Body of pancreas (tissue), 4 donors: Measurements from ENCODE around the gene PARK7. TPM values are rescaled to one million over a fixed set of nuclear protein-coding genes. Genes with fewer than 3 reads are reported as not detected.

ENCODE experiments used
- ATAC-seq: fragments of 150-250 bp; one replicate; pipeline ENCODE4 v1.9.1; 2016
- DNase-seq, 4 donors: peaks; one replicate each; pipeline ENCODE4 v3.0.0-alpha.2; 2019
- H3K27ac ChIP-seq, 4 donors: fragments of 200-600 bp; sonication (generic); 1 replicate in 3 of 4; 2 replicates in 1 of 4; pipeline versions ENCODE4 v1.5.1 to v1.6.1; 2016 to 2019; ENCODE audit warnings: mild to moderate bottlenecking in 1 of 4, mixed read lengths in 1 of 4, moderate library complexity in 1 of 4
- H3K27me3 ChIP-seq, 2 donors: fragments of 200-600 bp; sonication (generic); one replicate each; pipeline ENCODE4 v1.6.0; 2016; ENCODE audit warnings: mild to moderate bottlenecking in 1 of 2
- H3K36me3 ChIP-seq, 2 donors: fragments of 200-600 bp; sonication (generic); replicated peaks in 1 of 2; 2 replicates each; pipeline ENCODE4 v1.5.1; 2016; ENCODE audit warnings: low read depth in 2 of 2; ENCODE audit not compliant: insufficient read depth in 1 of 2
- H3K4me1 ChIP-seq: fragments of 200-600 bp; sonication (generic); one replicate; pipeline ENCODE4 v1.6.0; 2016
- H3K4me3 ChIP-seq, 2 donors: fragments of 200-600 bp; sonication (generic); 1 replicate in 1 of 2; 2 replicates in 1 of 2; pipeline ENCODE4 v1.5.1; 2016 to 2019
- H3K9me3 ChIP-seq, 3 donors: fragments of 200-600 bp; sonication (generic); 1 replicate in 2 of 3; 2 replicates in 1 of 3; pipeline ENCODE4 v1.5.1; 2016
- POLR2A ChIP-seq, 3 donors: fragments of 450-650 bp; IDR thresholded peaks; one replicate each; pipeline ENCODE4 v1.6.1; 2016; ENCODE audit warnings: antibody characterized with exemption in 3 of 3, mild to moderate bottlenecking in 2 of 3
- WGBS, 2 donors: methylation state at CpG; one replicate each; pipeline ENCODE4 v1.1.5; 2017; 5-methylcytosine and 5-hydroxymethylcytosine counted together
- intact Hi-C: fragments of 100-400 bp; cut with DNase I; formaldehyde crosslinking; loops from one replicate; pipeline ENCODE4 v1.15.1; 2023
- total RNA-seq, 2 donors: library from RNA; depleted of rRNA; stranded (reverse); fragments of >200 nt; gene quantifications; one replicate each; pipeline ENCODE4 v1.1.0, GENCODE V29; 2016
- TF ChIP-seq, protein P1 (sequence below), 7 experiments: fragments of 450-650 bp in 4 of 7; fragments of 200-600 bp in 3 of 7; sonication (generic) in 3 of 7; IDR thresholded peaks; one replicate each; pipeline ENCODE4 v1.5.1; 2016 to 2019; ENCODE audit warnings: antibody characterized with exemption in 7 of 7

Gene PARK7
- total RNA-seq, 2 donors from 2014 or later: 88.3 to 110 TPM

DNA sequence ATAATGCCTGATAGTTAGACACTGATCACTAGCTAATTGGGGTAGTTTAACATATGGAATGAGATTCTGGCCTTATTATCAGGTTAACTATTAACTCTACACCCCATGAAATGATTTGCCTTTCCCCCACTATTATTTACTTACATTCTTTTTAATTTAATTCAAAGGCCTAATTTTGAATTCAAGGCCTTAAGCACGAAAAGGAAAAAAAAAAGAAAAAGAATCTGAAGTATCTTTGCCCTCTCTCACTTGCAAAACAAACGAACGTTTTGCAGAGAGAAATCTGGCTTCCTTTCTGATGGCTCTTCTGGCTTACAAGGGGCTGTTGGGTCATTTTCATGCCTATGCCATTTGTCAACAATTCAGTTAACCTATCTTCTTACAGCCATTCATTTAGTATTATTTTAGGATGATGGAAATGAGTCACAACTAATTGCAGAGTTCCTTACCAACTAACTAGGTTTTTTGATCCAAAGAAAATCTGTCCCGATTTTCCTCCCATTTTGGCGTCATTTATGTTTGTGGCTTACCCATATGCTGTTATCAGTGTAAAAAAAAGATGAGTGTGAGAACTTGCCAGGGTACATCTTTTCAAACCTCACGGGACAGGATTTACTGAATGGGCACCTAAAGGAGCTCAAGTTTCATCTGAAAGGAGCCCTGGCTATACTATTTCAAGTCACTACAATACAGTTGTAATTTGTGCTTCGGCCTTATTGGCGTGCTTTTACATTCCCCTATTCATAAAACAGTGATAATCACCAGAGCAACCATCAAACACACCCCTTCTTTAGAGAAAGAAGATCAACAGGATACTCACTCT lies 66.4 kb downstream of the PARK7 start:
- 9 to 21% methylated on average over 8 of the region's 8 CpGs for WGBS, 2 donors
- Histone ChIP-seq H3K4me1 (peaks cover 46% of the 10 kb centered on the region), H3K4me3 (no peak overlapping the region), H3K27me3 (no peaks in the 10 kb centered on the region), H3K27ac (peak overlapping the region; percentile 96 to 100 (median 99)), H3K9me3 (no peaks in the 10 kb centered on the region), H3K36me3 (no peaks in the 10 kb centered on the region)
- intact Hi-C loops: no loop called here
- peak in 1 of 3 donors; percentile 8 for TF ChIP-seq POLR2A (IDR thresholded peaks at IDR 0.05)
- TF ChIP-seq, protein P1, sequence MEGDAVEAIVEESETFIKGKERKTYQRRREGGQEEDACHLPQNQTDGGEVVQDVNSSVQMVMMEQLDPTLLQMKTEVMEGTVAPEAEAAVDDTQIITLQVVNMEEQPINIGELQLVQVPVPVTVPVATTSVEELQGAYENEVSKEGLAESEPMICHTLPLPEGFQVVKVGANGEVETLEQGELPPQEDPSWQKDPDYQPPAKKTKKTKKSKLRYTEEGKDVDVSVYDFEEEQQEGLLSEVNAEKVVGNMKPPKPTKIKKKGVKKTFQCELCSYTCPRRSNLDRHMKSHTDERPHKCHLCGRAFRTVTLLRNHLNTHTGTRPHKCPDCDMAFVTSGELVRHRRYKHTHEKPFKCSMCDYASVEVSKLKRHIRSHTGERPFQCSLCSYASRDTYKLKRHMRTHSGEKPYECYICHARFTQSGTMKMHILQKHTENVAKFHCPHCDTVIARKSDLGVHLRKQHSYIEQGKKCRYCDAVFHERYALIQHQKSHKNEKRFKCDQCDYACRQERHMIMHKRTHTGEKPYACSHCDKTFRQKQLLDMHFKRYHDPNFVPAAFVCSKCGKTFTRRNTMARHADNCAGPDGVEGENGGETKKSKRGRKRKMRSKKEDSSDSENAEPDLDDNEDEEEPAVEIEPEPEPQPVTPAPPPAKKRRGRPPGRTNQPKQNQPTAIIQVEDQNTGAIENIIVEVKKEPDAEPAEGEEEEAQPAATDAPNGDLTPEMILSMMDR (IDR thresholded peaks at IDR 0.05): peak in 1 of 7 experiments; percentile 16
- ATAC-seq: no peak
- DNase-seq: no peak

DNA sequence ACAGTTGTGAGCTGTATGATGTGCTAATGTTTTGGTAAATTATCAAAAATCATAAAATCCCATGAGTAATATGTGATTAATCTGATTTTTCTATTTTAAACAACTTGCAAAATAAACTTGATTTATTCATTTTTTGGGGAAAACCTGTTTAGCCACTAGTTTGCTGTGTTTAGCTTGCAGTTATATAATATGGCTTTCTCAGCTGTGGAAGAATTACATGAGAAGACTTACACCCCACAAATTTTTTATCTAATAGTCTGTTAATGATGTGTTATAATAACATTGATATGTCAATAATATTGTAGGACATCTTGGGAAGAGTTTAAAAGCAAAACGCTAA lies 67.0 kb downstream of the PARK7 start:
- WGBS, 2 donors: 13 to 16% methylated on average over 1 of the region's 1 CpG
- peak overlapping the region; percentile 58 to 100 (median 99) for H3K27ac ChIP-seq
- no peaks in the 10 kb centered on the region for H3K36me3 ChIP-seq
- H3K9me3 ChIP-seq: no peaks in the 10 kb centered on the region
- no peak for TF ChIP-seq POLR2A (IDR thresholded peaks at IDR 0.05)
- TF ChIP-seq, protein P1 (IDR thresholded peaks at IDR 0.05): no peak
- H3K27me3 ChIP-seq: no peaks in the 10 kb centered on the region
- peaks cover 42% of the 10 kb centered on the region for H3K4me1 ChIP-seq
- intact Hi-C loops: no loop called here
- ATAC-seq: no peak
- H3K4me3 ChIP-seq: no peak overlapping the region
- no peak for DNase-seq

DNA sequence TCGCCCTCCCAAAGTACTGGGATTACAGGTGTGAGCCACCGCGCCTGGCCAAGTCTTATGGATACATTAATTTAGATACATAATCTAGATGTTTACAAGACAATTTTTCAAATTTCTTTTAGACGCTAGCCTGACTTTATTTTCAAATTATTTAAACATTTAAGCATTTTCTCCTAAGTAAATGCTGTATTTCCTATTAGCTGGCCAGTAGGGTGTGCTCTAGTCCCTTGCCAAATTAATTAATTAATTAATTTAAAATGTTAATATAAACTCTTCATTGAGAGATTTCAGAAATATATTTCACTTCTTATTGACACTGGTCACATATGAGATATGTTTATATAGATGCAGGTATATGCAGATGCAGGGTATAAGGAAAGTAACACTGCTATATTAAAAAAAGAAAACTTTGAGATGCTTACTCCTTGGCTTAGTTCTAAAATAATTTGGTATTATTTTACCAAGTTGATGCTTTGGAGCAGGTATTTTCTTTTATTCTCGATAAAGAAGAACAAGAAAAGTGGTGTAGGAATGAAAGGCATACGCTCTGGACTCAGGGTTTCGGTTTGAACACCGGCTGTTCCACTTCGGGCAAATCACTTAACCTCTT lies 69.8 kb downstream of the PARK7 start:
- H3K27ac ChIP-seq: peak overlapping the region in 2 of 4 donors; percentile 98 to 100
- no peak for ATAC-seq
- H3K9me3 ChIP-seq: no peaks in the 10 kb centered on the region
- TF ChIP-seq, protein P1 (IDR thresholded peaks at IDR 0.05): peak; percentile 36 to 84 (median 76)
- no peak for TF ChIP-seq POLR2A (IDR thresholded peaks at IDR 0.05)
- peak in 2 of 4 donors; percentile 44 to 45 for DNase-seq
- H3K4me3 ChIP-seq: no peak overlapping the region
- H3K27me3 ChIP-seq: no peaks in the 10 kb centered on the region
- intact Hi-C loops: loop anchor here (10.0 kb wide), 1 partner anchor 164 kb away; no protein-coding TSS in a partner anchor
- peaks cover 42% of the 10 kb centered on the region for H3K4me1 ChIP-seq
- H3K36me3 ChIP-seq: no peaks in the 10 kb centered on the region
- 56 to 61% methylated on average over 9 of the region's 9 CpGs for WGBS, 2 donors

DNA sequence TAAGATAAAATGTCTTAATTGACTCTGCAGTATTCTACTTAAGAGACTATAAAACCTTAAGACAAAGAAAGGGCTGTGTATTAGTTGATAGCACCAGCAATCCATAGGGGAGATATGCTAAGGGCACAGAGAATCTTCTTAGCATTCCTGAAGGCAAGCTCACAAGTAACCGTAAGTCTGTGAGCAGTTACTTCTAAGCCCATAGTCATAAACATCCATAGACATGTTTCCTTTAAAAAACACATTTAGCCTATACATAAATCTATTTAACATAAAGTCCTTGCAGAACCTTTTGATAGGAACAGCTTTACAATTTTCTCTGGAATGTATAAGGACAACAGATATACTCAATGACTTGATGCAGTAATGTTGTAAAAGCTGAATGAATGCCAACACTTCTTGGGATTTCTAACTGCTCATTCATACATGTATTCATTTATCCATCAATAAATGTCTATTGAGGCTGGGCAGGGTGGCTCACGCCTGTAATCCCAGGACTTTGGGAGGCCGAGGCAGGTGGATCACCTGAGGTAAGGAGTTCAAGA lies 70.9 kb downstream of the PARK7 start:
- DNase-seq (no peak), ATAC-seq (no peak)
- intact Hi-C loops: loop anchor here (10.0 kb wide), 1 partner anchor 162 kb away; no protein-coding TSS in a partner anchor
- TF ChIP-seq POLR2A (IDR thresholded peaks at IDR 0.05): no peak
- TF ChIP-seq, protein P1 (IDR thresholded peaks at IDR 0.05): no peak
- H3K4me3 ChIP-seq: no peak overlapping the region
- no peaks in the 10 kb centered on the region for H3K36me3 ChIP-seq
- peaks cover 32% of the 10 kb centered on the region for H3K4me1 ChIP-seq
- H3K9me3 ChIP-seq: no peaks in the 10 kb centered on the region
- H3K27me3 ChIP-seq: no peaks in the 10 kb centered on the region
- 84 to 89% methylated on average over 3 of the region's 3 CpGs for WGBS, 2 donors
- H3K27ac ChIP-seq: no peak overlapping the region
